ENCODE measurements around the gene ARTN. TPM values are rescaled to one million over a fixed set of nuclear protein-coding genes. Genes with fewer than 3 reads are reported as not detected.

ARTN gene
- total and polyA plus RNA-seq, 11 donors, result 0.07 to 1.3 (median 0.23) TPM; not detected in 6

DNA sequence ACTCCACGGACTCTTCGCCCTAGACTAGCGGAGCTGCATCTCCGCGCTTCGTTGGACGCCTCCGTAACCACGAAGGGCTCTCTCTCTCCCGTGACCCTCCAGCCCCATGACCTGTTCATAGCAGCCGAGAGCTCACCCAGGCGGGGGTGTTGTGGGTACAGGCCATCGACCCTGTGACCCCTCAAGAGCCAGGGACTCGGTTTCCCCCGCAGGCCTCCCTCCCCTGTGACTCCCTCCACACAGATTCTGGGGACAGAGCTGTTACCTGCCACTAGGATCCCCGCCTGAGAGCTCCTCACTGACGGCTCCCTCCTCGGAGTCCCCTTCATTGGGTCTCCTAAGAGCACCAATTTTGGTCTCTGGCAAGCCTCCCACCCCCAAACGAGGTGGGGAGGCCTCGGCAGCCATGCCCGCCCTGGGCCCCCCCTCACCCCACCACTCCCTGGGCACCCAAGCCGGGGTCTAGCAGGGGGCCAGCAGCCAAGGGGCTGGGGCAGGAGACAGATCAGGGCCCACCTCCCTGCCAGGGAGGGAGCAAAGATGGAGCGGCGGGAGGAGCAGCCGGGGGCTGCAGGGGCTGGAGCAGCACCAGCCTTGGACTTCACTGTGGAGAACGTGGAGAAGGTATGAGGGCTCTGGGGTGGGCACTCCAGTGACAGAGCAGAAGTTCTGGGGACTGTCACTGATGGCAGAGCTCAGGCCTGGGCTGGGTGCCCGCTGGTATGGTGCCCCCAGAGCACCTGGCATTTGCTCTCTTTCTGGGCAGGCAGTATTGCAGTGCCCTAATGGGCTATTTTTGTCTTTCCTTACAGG lies 13.7 kb downstream of the ARTN start:
- Histone ChIP-seq H3K36me3 (peaks cover 0 to 24% (median 9%) of the 10 kb centered on the region in 9 donors), H3K27ac (peak overlapping the region; percentile 89 to 99 (median 97)), H3K9me3 (no peaks in the 10 kb centered on the region), H3K27me3 (no peaks in the 10 kb centered on the region), H3K4me1 (peaks cover 6 to 64% (median 51%) of the 10 kb centered on the region in 12 donors), H3K4me3 (peak overlapping the region; percentile 48 to 83 (median 71))
- TF ChIP-seq POLR2A (IDR thresholded peaks at IDR 0.05), result no peak
- TF ChIP-seq, protein P1, sequence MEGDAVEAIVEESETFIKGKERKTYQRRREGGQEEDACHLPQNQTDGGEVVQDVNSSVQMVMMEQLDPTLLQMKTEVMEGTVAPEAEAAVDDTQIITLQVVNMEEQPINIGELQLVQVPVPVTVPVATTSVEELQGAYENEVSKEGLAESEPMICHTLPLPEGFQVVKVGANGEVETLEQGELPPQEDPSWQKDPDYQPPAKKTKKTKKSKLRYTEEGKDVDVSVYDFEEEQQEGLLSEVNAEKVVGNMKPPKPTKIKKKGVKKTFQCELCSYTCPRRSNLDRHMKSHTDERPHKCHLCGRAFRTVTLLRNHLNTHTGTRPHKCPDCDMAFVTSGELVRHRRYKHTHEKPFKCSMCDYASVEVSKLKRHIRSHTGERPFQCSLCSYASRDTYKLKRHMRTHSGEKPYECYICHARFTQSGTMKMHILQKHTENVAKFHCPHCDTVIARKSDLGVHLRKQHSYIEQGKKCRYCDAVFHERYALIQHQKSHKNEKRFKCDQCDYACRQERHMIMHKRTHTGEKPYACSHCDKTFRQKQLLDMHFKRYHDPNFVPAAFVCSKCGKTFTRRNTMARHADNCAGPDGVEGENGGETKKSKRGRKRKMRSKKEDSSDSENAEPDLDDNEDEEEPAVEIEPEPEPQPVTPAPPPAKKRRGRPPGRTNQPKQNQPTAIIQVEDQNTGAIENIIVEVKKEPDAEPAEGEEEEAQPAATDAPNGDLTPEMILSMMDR (IDR thresholded peaks at IDR 0.05), result no peak
- intact Hi-C loops (cut with DNase I), result loop anchor here in 3 of 10 donors (1.0 to 5.0 kb wide), 3 partner anchors 12 to 240 kb away; partner anchors contain the start of genes ATP6V0B (in 2 of the 3) and ST3GAL3 (in 1 of the 3)
- DNase-seq (peak in 4 of 5 donors; percentile 68 to 72 (median 70)), ATAC-seq (peak; percentile 37 to 68 (median 50))
- 1 to 3% (median 3%) methylated on average over 21 to 27 of the region's 27 CpGs for WGBS, 4 donors

DNA sequence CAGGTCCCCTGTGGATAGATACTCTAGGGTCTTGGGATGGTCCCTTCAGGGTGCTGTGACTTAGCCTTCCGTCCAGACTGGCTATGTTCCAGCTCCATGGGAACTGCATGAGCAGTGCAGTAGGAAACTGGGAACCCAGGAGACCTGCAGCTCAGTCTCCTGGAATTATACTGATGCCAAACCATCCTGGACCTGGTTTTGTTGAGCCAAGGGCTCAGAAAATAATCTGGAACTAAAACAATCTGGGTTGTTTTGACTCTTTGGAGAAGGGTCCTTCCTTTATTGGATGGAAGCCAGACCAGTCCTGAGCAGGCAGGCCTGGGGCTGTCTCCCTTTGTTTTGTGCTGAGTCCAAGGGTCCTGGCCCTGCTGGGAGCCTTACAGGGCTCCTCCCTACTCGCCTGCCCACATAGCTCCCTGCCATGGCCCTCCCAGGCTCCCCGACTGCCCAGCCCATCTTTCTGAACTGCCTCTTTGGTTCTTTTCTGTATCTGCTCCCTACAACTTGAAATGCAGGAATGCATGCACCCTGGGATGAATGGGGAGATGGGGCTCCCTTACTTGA lies 14.4 kb downstream of the ARTN start:
- ATAC-seq (no peak), DNase-seq (peak in 1 of 5 donors; percentile 28)
- 21 to 32% (median 27%) methylated on average over 3 of the region's 3 CpGs for WGBS, 4 donors
- H3K27me3 ChIP-seq, result no peaks in the 10 kb centered on the region
- H3K4me1 ChIP-seq, result peaks cover 6 to 70% (median 54%) of the 10 kb centered on the region in 12 donors
- H3K9me3 ChIP-seq, result no peaks in the 10 kb centered on the region
- TF ChIP-seq POLR2A (IDR thresholded peaks at IDR 0.05), result no peak
- TF ChIP-seq, protein P1 (IDR thresholded peaks at IDR 0.05), result no peak
- intact Hi-C loops (cut with DNase I), result loop anchor here in 4 of 10 donors (1.0 to 5.0 kb wide), 4 partner anchors 11 to 241 kb away; partner anchors contain the start of genes ATP6V0B (in 2 of the 4) and ST3GAL3 (in 1 of the 4)
- H3K36me3 ChIP-seq, result peaks cover 0 to 28% (median 9%) of the 10 kb centered on the region in 9 donors
- peak overlapping the region in 11 of 12 donors; percentile 89 to 99 (median 97) for H3K27ac ChIP-seq
- H3K4me3 ChIP-seq, result peak overlapping the region in 11 of 12 donors; percentile 48 to 83 (median 73)

DNA sequence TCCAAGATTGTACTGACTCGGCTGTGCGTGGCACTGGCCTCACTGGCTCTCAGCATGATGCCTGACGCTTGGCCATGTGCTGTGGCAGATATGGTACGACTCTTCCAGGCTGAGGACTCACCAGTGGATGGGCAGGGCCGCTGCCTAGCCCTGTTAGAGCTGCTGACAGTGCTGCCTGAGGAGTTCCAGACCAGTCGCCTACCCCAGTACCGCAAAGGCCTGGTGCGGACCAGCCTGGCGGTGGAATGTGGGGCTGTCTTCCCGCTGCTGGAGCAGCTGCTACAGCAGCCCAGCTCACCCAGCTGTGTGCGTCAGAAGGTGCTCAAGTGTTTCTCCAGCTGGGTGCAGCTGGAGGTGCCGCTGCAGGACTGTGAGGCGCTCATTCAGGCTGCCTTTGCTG lies 16.1 kb downstream of the ARTN start:
- peak in 3 of 5 donors; percentile 58 to 84 (median 78) for DNase-seq

More for the DNA sequence above, 16.1 kb downstream of the ARTN start:
- no peak overlapping the region for H3K4me3 ChIP-seq
- H3K27me3 ChIP-seq, result no peaks in the 10 kb centered on the region
- H3K27ac ChIP-seq, result peak overlapping the region in 6 of 12 donors; percentile 0 to 97 (median 68)
- peaks cover 0 to 28% (median 9%) of the 10 kb centered on the region in 9 donors for H3K36me3 ChIP-seq
- no peak for TF ChIP-seq POLR2A (IDR thresholded peaks at IDR 0.05)
- TF ChIP-seq, protein P1 (IDR thresholded peaks at IDR 0.05), result no peak
- peak; percentile 13 to 33 (median 23) for ATAC-seq
- H3K9me3 ChIP-seq, result no peaks in the 10 kb centered on the region
- intact Hi-C loops (cut with DNase I), result loop anchor here in 2 of 10 donors (2.0 to 5.0 kb wide), 2 partner anchors 19 to 242 kb away; partner anchors contain the start of gene ST3GAL3 (in 1 of the 2)
- peaks cover 6 to 86% (median 57%) of the 10 kb centered on the region in 12 donors for H3K4me1 ChIP-seq
- 38 to 59% (median 52%) methylated on average over 5 to 13 of the region's 13 CpGs for WGBS, 4 donors

Measured in heart left ventricle (tissue), 16 donors.